A549 (cell line): ENCODE data around the gene ASPG. TPM values are rescaled to one million over a fixed set of nuclear protein-coding genes. Genes with fewer than 3 reads are reported as not detected.

Source experiments
- ATAC-seq, 2 experiments: fragments of 200-7000 bp in 1 of 2; fragments of >200 bp in 1 of 2; cut with Nextera tagmentation in 1 of 2; cut with Tn5 transposase in 1 of 2; 3 replicates each; pipeline versions ENCODE4 v1.8.0 to v1.9.1; 2018 to 2020; ENCODE audit warnings: mild to moderate bottlenecking in 1 of 2, moderate library complexity in 1 of 2
- CTCF ChIA-PET: fragments of 300-600 bp; sonication (Branson Sonifier 250); formaldehyde crosslinking; extraction: SDS; loops from one replicate; lab custom pipeline; 2021; ENCODE audit warnings: antibody characterized with exemption, inconsistent platforms; lab: Yijun Ruan, JAX
- POLR2A ChIA-PET: fragments of 350-600 bp; formaldehyde crosslinking; extraction: SDS; loops from one replicate; lab custom pipeline; 2021; ENCODE audit warnings: antibody characterized with exemption, inconsistent platforms; lab: Yijun Ruan, JAX
- DNase-seq, 2 experiments: peaks; one replicate each; pipeline versions ENCODE4 v3.0.0 to v3.0.0-alpha.2; 2011 to 2016; ENCODE audit warnings: low read depth in 1 of 2, low spot score in 1 of 2
- FAIRE-seq: peaks from 2 replicates; lab custom pipeline; 2011; peaks lifted over from hg19 to GRCh38; lab: Jason Lieb, UNC
- H3K27ac ChIP-seq, 2 experiments: fragments of >200 bp; sonication (Bioruptor Twin); formaldehyde crosslinking; 3 replicates each; pipeline ENCODE4 v1.5.1; 2016 to 2017
- H3K4me1 ChIP-seq: fragments of >200 bp; sonication (Bioruptor Twin); formaldehyde crosslinking; 3 replicates; pipeline ENCODE4 v1.6.1; 2016
- H3K4me2 ChIP-seq: fragments of >200 bp; sonication (Bioruptor Twin); formaldehyde crosslinking; 3 replicates; pipeline ENCODE4 v1.6.1; 2016
- H3K4me3 ChIP-seq: fragments of >200 bp; sonication (Bioruptor Twin); formaldehyde crosslinking; 3 replicates; pipeline ENCODE4 v1.5.1; 2016
- H3K9me3 ChIP-seq: fragments of >200 bp; sonication (Bioruptor Twin); formaldehyde crosslinking; 3 replicates; pipeline ENCODE4 v1.6.1; 2016
- CEBPB ChIP-seq, 2 experiments: fragments of >200 bp in 1 of 2; sonication (Bioruptor Twin) in 1 of 2; formaldehyde crosslinking in 1 of 2; IDR thresholded peaks; 2 replicates each; pipeline ENCODE4 v1.6.1; 2012 to 2016
- CHD4 ChIP-seq: fragments of 200-600 bp; sonication (generic); IDR thresholded peaks from 2 replicates; pipeline ENCODE4 v1.6.1; 2016; ENCODE audit warnings: antibody characterized with exemption, mild to moderate bottlenecking, borderline replicate concordance
- ELK1 ChIP-seq: fragments of 150-350 bp; IDR thresholded peaks from 2 replicates; pipeline ENCODE4 v1.6.1; 2014; ENCODE audit warnings: low read depth, mild to moderate bottlenecking, low read length
- EP300 ChIP-seq, 2 experiments: fragments of >200 bp; sonication (Bioruptor Twin); formaldehyde crosslinking; IDR thresholded peaks; 2 replicates in 1 of 2; 3 replicates in 1 of 2; pipeline ENCODE4 v1.6.1; 2016 to 2017
- ESRRA ChIP-seq: fragments of 150-350 bp; IDR thresholded peaks from 2 replicates; pipeline ENCODE4 v1.6.1; 2014; ENCODE audit warnings: mild to moderate bottlenecking, low read length, borderline replicate concordance
- FOSB ChIP-seq: fragments of 250-450 bp; sonication (Bioruptor Pico); IDR thresholded peaks from 2 replicates; pipeline ENCODE4 v1.5.0; 2020; ENCODE audit warnings: mild to moderate bottlenecking, moderate library complexity
- FOSL2 ChIP-seq, 2 experiments: fragments of 450-650 bp in 1 of 2; fragments of >200 bp in 1 of 2; sonication (Bioruptor Twin) in 1 of 2; formaldehyde crosslinking; IDR thresholded peaks; 2 replicates each; pipeline versions ENCODE4 v1.5.0 to v1.6.1; 2016 to 2020; ENCODE audit warnings: mild to moderate bottlenecking in 1 of 2, moderate library complexity in 1 of 2
- HDAC2 ChIP-seq: fragments of 200-600 bp; sonication (generic); IDR thresholded peaks from 2 replicates; pipeline ENCODE4 v1.6.1; 2016
- HES2 ChIP-seq: fragments of >200 bp; sonication (Bioruptor Twin); formaldehyde crosslinking; IDR thresholded peaks from 2 replicates; pipeline ENCODE4 v1.6.1; 2016
- JUNB ChIP-seq: fragments of >200 bp; sonication (Bioruptor Twin); formaldehyde crosslinking; IDR thresholded peaks from 2 replicates; pipeline ENCODE4 v1.6.1; 2016
- KDM1A ChIP-seq: fragments of 200-600 bp; sonication (generic); IDR thresholded peaks from 2 replicates; pipeline ENCODE4 v1.6.1; 2016; ENCODE audit warnings: low read depth, mild to moderate bottlenecking
- MAFK ChIP-seq: fragments of 450-650 bp; IDR thresholded peaks from 2 replicates; pipeline ENCODE4 v1.6.1; 2014; ENCODE audit not compliant: partially characterized antibody
- MAX ChIP-seq: IDR thresholded peaks from 2 replicates; pipeline ENCODE4 v1.6.1; 2012
- MAZ ChIP-seq: fragments of 150-350 bp; IDR thresholded peaks from 2 replicates; pipeline ENCODE4 v1.6.1; 2014; ENCODE audit warnings: antibody characterized with exemption, low read depth, low read length, borderline replicate concordance
- MYC ChIP-seq: IDR thresholded peaks from 2 replicates; pipeline ENCODE4 v1.6.1; 2012; ENCODE audit warnings: mild to moderate bottlenecking, inconsistent platforms, low read length, improper control_type of control experiment, borderline replicate concordance
- NR3C1 ChIP-seq: fragments of >200 bp; sonication (Bioruptor Twin); formaldehyde crosslinking; IDR thresholded peaks from 3 replicates; pipeline ENCODE4 v1.6.1; 2017
- PBX3 ChIP-seq: IDR thresholded peaks from 2 replicates; pipeline ENCODE4 v1.6.1; 2012
- POLR2A ChIP-seq: IDR thresholded peaks from 2 replicates; pipeline ENCODE4 v1.6.1; 2012; ENCODE audit warnings: mild to moderate bottlenecking, low read length
- POLR2AphosphoS2 ChIP-seq: conservative IDR thresholded peaks from 2 replicates; pipeline ENCODE4 v1.6.1; 2012; ENCODE audit warnings: low read length, improper control_type of control experiment, inconsistent platforms
- RAD21 ChIP-seq, 2 experiments: fragments of >200 bp in 1 of 2; sonication (Bioruptor Twin) in 1 of 2; formaldehyde crosslinking in 1 of 2; IDR thresholded peaks in 1 of 2; conservative IDR thresholded peaks in 1 of 2; 2 replicates in 1 of 2; 3 replicates in 1 of 2; pipeline ENCODE4 v1.6.1; 2012 to 2018; ENCODE audit warnings: inconsistent platforms in 1 of 2
- RNF2 ChIP-seq: fragments of 200-600 bp; sonication (generic); IDR thresholded peaks from 2 replicates; pipeline ENCODE4 v1.6.1; 2016; ENCODE audit warnings: low read depth, mild to moderate bottlenecking, antibody characterized with exemption, moderate library complexity, borderline replicate concordance
- SMC3 ChIP-seq: fragments of >200 bp; sonication (Bioruptor Twin); formaldehyde crosslinking; IDR thresholded peaks from 3 replicates; pipeline ENCODE4 v1.6.1; 2018; ENCODE audit warnings: inconsistent platforms
- SREBF2 ChIP-seq: fragments of 450-650 bp; IDR thresholded peaks from 2 replicates; pipeline ENCODE4 v1.6.1; 2014; ENCODE audit warnings: mild to moderate bottlenecking, moderate library complexity
- USF2 ChIP-seq: fragments of 450-650 bp; IDR thresholded peaks from 2 replicates; pipeline ENCODE4 v1.6.1; 2014; ENCODE audit warnings: antibody characterized with exemption
- ZNF302 ChIP-seq: fragments of 250-450 bp; sonication (Bioruptor Pico); IDR thresholded peaks from 2 replicates; pipeline ENCODE4 v1.9.0; 2021; ENCODE audit warnings: inconsistent platforms, mild to moderate bottlenecking, moderate library complexity
- WGBS: methylation state at CpG from one replicate; pipeline ENCODE4 v1.1.6; 2017; ENCODE audit errors: missing lambda C conversion rate; 5-methylcytosine and 5-hydroxymethylcytosine counted together
- polyA plus RNA-seq, 4 experiments: library from polyadenylated mRNA; depleted of rRNA in 3 of 4; stranded (reverse); fragments of >200 nt; fragmentation: RNase III in 1 of 4; extraction: RNeasy Plus Mini Kit Qiagen cat#74134 plus additional on column Dnase treatment in 1 of 4; gene quantifications; 2 replicates in 3 of 4; 3 replicates in 1 of 4; pipeline ENCODE4 v1.2.3, GENCODE V29; 2011 to 2017

ASPG gene
- polyA plus RNA-seq, 2 of the 4 experiments (the other 2 are of a cell fraction): not detected

- POLR2A ChIA-PET: no interaction called here
These were observed 24.3 kb downstream of the ASPG start for GRCh38 chr14:104109731-104110361.

GRCh38 chr14:104110491-104111209 lies 25.1 kb downstream of the ASPG start:
- no peak for DNase-seq
- ChIA-PET CTCF (interaction anchor here (1.3 kb wide), 1 partner anchor 446 kb away, joined by 3 read pairs; no protein-coding TSS in a partner anchor), POLR2A (no interaction called here)
- no peak overlapping the region for H3K4me2 ChIP-seq
- H3K27ac ChIP-seq: no peak overlapping the region
- H3K4me1 ChIP-seq: no peaks in the 10 kb centered on the region
- no peak overlapping the region for H3K4me3 ChIP-seq
- TF ChIP-seq POLR2AphosphoS2: no peak
- TF ChIP-seq NR3C1: no peak
- TF ChIP-seq HES2: no peak
- 69% methylated on average over 14 of the region's 18 CpGs for WGBS
- no peak for FAIRE-seq
- H3K9me3 ChIP-seq: no peaks in the 10 kb centered on the region
- ATAC-seq: no peak

More at GRCh38 chr14:104109731-104110361, 24.3 kb downstream of the ASPG start:
- H3K4me2 ChIP-seq: no peak overlapping the region
- TF ChIP-seq HDAC2 (no peak), ESRRA (no peak), SREBF2 (no peak), CHD4 (no peak), ELK1 (no peak), FOSL2 (IDR thresholded peaks at IDR 0.05) (no peak), FOSL2 (CRISPR knock-in tag; IDR thresholded peaks at IDR 0.05) (no peak)
- FAIRE-seq (no peak), ATAC-seq (no peak), DNase-seq (no peak)
- H3K4me1 ChIP-seq: no peaks in the 10 kb centered on the region
- no peaks in the 10 kb centered on the region for H3K9me3 ChIP-seq
- no peak overlapping the region for H3K4me3 ChIP-seq
- 81% methylated on average over 14 of the region's 24 CpGs for WGBS
- CTCF ChIA-PET: interaction anchor here (1.1 to 1.4 kb wide), 3 partner anchors 15 to 31 kb away, joined by 3 to 8 read pairs (median 3); no protein-coding TSS in a partner anchor
- H3K27ac ChIP-seq: no peak overlapping the region

GRCh38 chr14:104111301-104112112 lies 26.0 kb downstream of the ASPG start:
- POLR2A ChIA-PET: no interaction called here
- H3K4me2 ChIP-seq: no peak overlapping the region
- no peak for TF ChIP-seq JUNB
- H3K9me3 ChIP-seq: no peaks in the 10 kb centered on the region
- CTCF ChIA-PET: interaction anchor here (0.8 to 1.3 kb wide), 3 partner anchors 15 to 445 kb away, joined by 3 to 4 read pairs (median 3); no protein-coding TSS in a partner anchor
- FAIRE-seq (no peak), ATAC-seq (no peak), DNase-seq (no peak)
- peaks cover 3% of the 10 kb centered on the region; the same call in 1 of the 3 replicates for H3K4me1 ChIP-seq
- H3K27ac ChIP-seq: no peak overlapping the region
- 37% methylated on average over 3 of the region's 21 CpGs for WGBS
- no peak overlapping the region for H3K4me3 ChIP-seq

GRCh38 chr14:104112113-104112505 lies 26.6 kb downstream of the ASPG start:
- ChIA-PET POLR2A (no interaction called here), CTCF (interaction anchor here (0.8 to 1.3 kb wide), 3 partner anchors 16 to 444 kb away, joined by 3 to 4 read pairs (median 3); no protein-coding TSS in a partner anchor)
- Histone ChIP-seq H3K4me2 (no peak overlapping the region), H3K4me1 (peaks cover 5% of the 10 kb centered on the region; the same call in 2 of the 3 replicates), H3K4me3 (no peak overlapping the region), H3K9me3 (no peaks in the 10 kb centered on the region), H3K27ac (no peak overlapping the region)
- WGBS: 58% methylated on average over 3 of the region's 6 CpGs
- FAIRE-seq: no peak
- DNase-seq: no peak
- no peak for ATAC-seq
- no peak for TF ChIP-seq ESRRA
- TF ChIP-seq MAZ: no peak
- TF ChIP-seq EP300 (IDR thresholded peaks at IDR 0.05): no peak
- no peak for TF ChIP-seq RAD21 (conservative IDR thresholded peaks at IDR 0.05 in 1 of 2, IDR thresholded peaks at IDR 0.05 in 1 of 2)
- no peak for TF ChIP-seq ZNF302 (CRISPR knock-in tag)
- no peak for TF ChIP-seq MYC
- no peak for TF ChIP-seq PBX3
- TF ChIP-seq SMC3: no peak
- no peak for TF ChIP-seq MAFK
- TF ChIP-seq KDM1A: no peak
- no peak for TF ChIP-seq USF2
- no peak for TF ChIP-seq CHD4
- no peak for TF ChIP-seq MAX
- TF ChIP-seq RNF2: no peak
- TF ChIP-seq CEBPB (IDR thresholded peaks at IDR 0.05): no peak
- no peak for TF ChIP-seq POLR2A
- TF ChIP-seq FOSB (CRISPR knock-in tag): no peak
